HCT116 (cell line): ENCODE results near the gene CRIP2. TPM values are rescaled to one million over a fixed set of nuclear protein-coding genes. Genes with fewer than 3 reads are reported as not detected.

Experiments used
- ATAC-seq: fragments of 200-7000 bp; cut with Tn5 transposase; 2 replicates; pipeline ENCODE4 v1.9.1; 2020; ENCODE audit warnings: mild to moderate bottlenecking, moderate library complexity
- BruUV-seq: library from RNA; stranded (reverse); fragments of 400-500 nt; replicated peaks from 2 replicates; lab custom pipeline; 2021; lab: Mats Ljungman, UMichigan
- CTCF ChIA-PET: fragments of 300-600 bp; sonication (Branson Sonifier 250); formaldehyde crosslinking; loops from one replicate; lab custom pipeline; 2021; ENCODE audit warnings: antibody characterized with exemption; lab: Charles Lee
- POLR2A ChIA-PET: fragments of 300-600, 350-600 bp; sonication (Branson Sonifier 250); formaldehyde crosslinking; loops from one replicate; lab custom pipeline; 2021; ENCODE audit warnings: antibody characterized with exemption; lab: Charles Lee
- RAD21 ChIA-PET, 2 experiments: fragments of 300-600 bp; sonication (Branson Sonifier 250); formaldehyde crosslinking; loops; one replicate each; lab custom pipeline; 2023; ENCODE audit warnings: low total read pairs in 2 of 2; ENCODE audit not compliant: uncharacterized antibody in 2 of 2, unreplicated experiment in 2 of 2, low non-redundant PET in 1 of 2; lab: Charles Lee
- DNase-seq: peaks from one replicate; pipeline ENCODE4 v3.0.0-alpha.2; 2010; ENCODE audit warnings: low read depth, low spot score
- H2AFZ ChIP-seq: fragments of 200-600 bp; shearing (Covaris generic), sonication (generic); 2 replicates; pipeline ENCODE4 v1.6.1; 2017; ENCODE audit warnings: low read depth, mixed run types, mixed read lengths, antibody characterized with exemption, low read length; ENCODE audit not compliant: poor library complexity, severe bottlenecking
- H3K27ac ChIP-seq: 2 replicates; pipeline ENCODE4 v1.5.1; 2012; ENCODE audit warnings: low read depth, low read length
- H3K27me3 ChIP-seq: fragments of 200-600 bp; sonication (generic); 2 replicates; pipeline ENCODE4 v1.6.1; 2016; ENCODE audit warnings: mixed run types, low read length, mixed read lengths; ENCODE audit not compliant: insufficient read depth
- H3K36me3 ChIP-seq, 2 experiments: fragments of 200-500 bp in 1 of 2; fragments of 200-600 bp in 1 of 2; sonication (Bioruptor generic) in 1 of 2; sonication (generic) in 1 of 2; 2 replicates each; pipeline versions ENCODE4 v1.5.1 to v1.6.1; 2014 to 2016; ENCODE audit warnings: low read length in 2 of 2, inconsistent platforms in 1 of 2, mixed read lengths in 1 of 2, mixed run types in 1 of 2; ENCODE audit not compliant: insufficient read depth in 2 of 2, control insufficient read depth in 1 of 2
- H3K4me1 ChIP-seq, 2 experiments: fragments of 200-600 bp in 1 of 2; sonication (generic) in 1 of 2; 2 replicates each; pipeline versions ENCODE4 v1.5.1 to v1.6.1; 2012 to 2017; ENCODE audit warnings: low read length in 2 of 2, inconsistent platforms in 1 of 2, mild to moderate bottlenecking in 1 of 2, mixed read lengths in 1 of 2, mixed run types in 1 of 2, moderate library complexity in 1 of 2; ENCODE audit not compliant: insufficient read depth in 2 of 2, control insufficient read depth in 1 of 2
- H3K4me2 ChIP-seq: fragments of 200-600 bp; sonication (generic); 2 replicates; pipeline ENCODE4 v1.6.1; 2017; ENCODE audit warnings: mixed run types, low read length, mixed read lengths
- H3K4me3 ChIP-seq, 2 experiments: fragments of 200-600 bp in 1 of 2; sonication (generic) in 1 of 2; replicated peaks in 1 of 2; 2 replicates each; pipeline ENCODE4 v1.5.1; 2011 to 2016; ENCODE audit warnings: low read length in 2 of 2, control low read depth in 1 of 2, low read depth in 1 of 2, mild to moderate bottlenecking in 1 of 2, mixed read lengths in 1 of 2, mixed run types in 1 of 2
- H3K79me2 ChIP-seq: fragments of 200-600 bp; sonication (generic); 2 replicates; pipeline ENCODE4 v1.6.1; 2017; ENCODE audit warnings: mild to moderate bottlenecking, mixed run types, low read length, moderate library complexity, mixed read lengths; ENCODE audit not compliant: insufficient read depth
- H3K9ac ChIP-seq: fragments of 200-600 bp; sonication (generic); 2 replicates; pipeline ENCODE4 v1.6.1; 2016; ENCODE audit warnings: low read length, mixed read lengths
- H3K9me2 ChIP-seq: fragments of 200-600 bp; sonication (generic), shearing (Covaris generic); 2 replicates; pipeline ENCODE4 v1.6.1; 2017; ENCODE audit warnings: mixed run types, mild to moderate bottlenecking, moderate library complexity; ENCODE audit not compliant: insufficient read depth
- H3K9me3 ChIP-seq, 2 experiments: fragments of 200-500 bp in 1 of 2; fragments of 200-600 bp in 1 of 2; sonication (Bioruptor generic) in 1 of 2; sonication (generic) in 1 of 2; 2 replicates each; pipeline ENCODE4 v1.6.1; 2014 to 2017; ENCODE audit warnings: low read length in 2 of 2, mixed read lengths in 2 of 2, inconsistent platforms in 1 of 2, low read depth in 1 of 2, mild to moderate bottlenecking in 1 of 2, mixed run types in 1 of 2, moderate library complexity in 1 of 2; ENCODE audit not compliant: control insufficient read depth in 1 of 2, insufficient read depth in 1 of 2
- H4K20me1 ChIP-seq: fragments of 200-600 bp; sonication (generic), shearing (Covaris generic); 2 replicates; pipeline ENCODE4 v1.6.1; 2017; ENCODE audit warnings: mixed run types, mild to moderate bottlenecking, moderate library complexity; ENCODE audit not compliant: insufficient read depth
- ATF3 ChIP-seq: IDR thresholded peaks from 2 replicates; pipeline ENCODE4 v1.6.1; 2012
- CBX3 ChIP-seq: IDR thresholded peaks from 2 replicates; pipeline ENCODE4 v1.6.1; 2012; ENCODE audit warnings: low read depth
- CEBPB ChIP-seq: IDR thresholded peaks from 2 replicates; pipeline ENCODE4 v1.6.1; 2012; ENCODE audit warnings: low read depth
- CTCF ChIP-seq, 3 experiments: fragments of 200-600 bp in 1 of 3; sonication (generic) in 1 of 3; IDR thresholded peaks in 2 of 3; conservative IDR thresholded peaks in 1 of 3; 2 replicates each; pipeline ENCODE4 v1.5.1; 2012 to 2017; ENCODE audit warnings: low read depth in 2 of 3, low read length in 2 of 3, antibody characterized with exemption in 1 of 3, borderline replicate concordance in 1 of 3, control low read depth in 1 of 3, mild to moderate bottlenecking in 1 of 3, mixed read lengths in 1 of 3, mixed run types in 1 of 3, moderate library complexity in 1 of 3; ENCODE audit not compliant: insufficient read depth in 1 of 3
- FOSL1 ChIP-seq: IDR thresholded peaks from 2 replicates; pipeline ENCODE4 v1.6.1; 2012; ENCODE audit warnings: low read depth
- JUND ChIP-seq: IDR thresholded peaks from 2 replicates; pipeline ENCODE4 v1.6.1; 2012
- MAX ChIP-seq: IDR thresholded peaks from 2 replicates; pipeline ENCODE4 v1.6.1; 2012
- REST ChIP-seq: IDR thresholded peaks from 2 replicates; pipeline ENCODE4 v1.6.1; 2012; ENCODE audit warnings: low read depth
- SIN3A ChIP-seq: IDR thresholded peaks from 2 replicates; pipeline ENCODE4 v1.6.1; 2012; ENCODE audit warnings: low read depth
- SRF ChIP-seq: IDR thresholded peaks from 2 replicates; pipeline ENCODE4 v1.6.1; 2012; ENCODE audit warnings: low read depth
- YY1 ChIP-seq: IDR thresholded peaks from 2 replicates; pipeline ENCODE4 v1.6.1; 2011; ENCODE audit warnings: low read length, low read depth, moderate library complexity, mild to moderate bottlenecking; ENCODE audit not compliant: insufficient replicate concordance; ENCODE audit errors: extremely low read depth
- ZBTB33 ChIP-seq: IDR thresholded peaks from 2 replicates; pipeline ENCODE4 v1.6.1; 2011; ENCODE audit warnings: mild to moderate bottlenecking, low read length, moderate library complexity; ENCODE audit not compliant: insufficient replicate concordance; ENCODE audit errors: extremely low read depth
- ZFX ChIP-seq: fragments of 450-650 bp; IDR thresholded peaks from 2 replicates; pipeline ENCODE4 v1.6.1; 2017
- ZNF274 ChIP-seq: fragments of 200-500 bp; sonication (Bioruptor generic); IDR thresholded peaks from 2 replicates; pipeline ENCODE4 v1.6.1; 2014; ENCODE audit warnings: mild to moderate bottlenecking, low read depth, low read length, inconsistent platforms
- intact Hi-C: fragments of 100-400 bp; cut with micrococcal nuclease; formaldehyde crosslinking; loops from 2 replicates; pipeline ENCODE4 v1.10.0; 2022
- total RNA-seq: library from RNA; stranded (reverse); gene quantifications from one replicate; pipeline ENCODE4 v1.2.1, GENCODE V29; 2021; ENCODE audit not compliant: unreplicated experiment

CRIP2 gene
- total RNA-seq, 1 experiment from 2014 or later = 31.1 TPM

GRCh38 chr14:105440554-105440900, 34.1 kb upstream of the CRIP2 start:
- CTCF ChIA-PET = no interaction called here
- no peaks in the 10 kb centered on the region for H3K27me3 ChIP-seq
- H4K20me1 ChIP-seq = peaks cover 5% of the 10 kb centered on the region; the same call in 1 of the 2 replicates
- DNase-seq = no peak
- no peaks in the 10 kb centered on the region for H3K9me2 ChIP-seq
- peaks cover 6 to 12% of the 10 kb centered on the region in 2 experiments; a peak in 2 of 4 replicates for H3K36me3 ChIP-seq
- no peak for ATAC-seq
- POLR2A ChIA-PET = no interaction called here
- no peak overlapping the region for H2AFZ ChIP-seq
- intact Hi-C loops = no loop called here
- TF ChIP-seq CTCF (IDR thresholded peaks at IDR 0.05 in 2 of 3, conservative IDR thresholded peaks at IDR 0.05 in 1 of 3; ENCODE audit: borderline replicate concordance in 1 of 3, insufficient read depth in 1 of 3, low read depth in 2 of 3, low read length in 2 of 3) = no peak
- no peak for TF ChIP-seq ZNF274
- no peak for TF ChIP-seq ATF3
- TF ChIP-seq SRF = no peak
- TF ChIP-seq REST = no peak
- TF ChIP-seq ZFX = no peak
- TF ChIP-seq MAX = no peak
- no peak for TF ChIP-seq CBX3
- TF ChIP-seq SIN3A = no peak
- TF ChIP-seq ZBTB33 = no peak
- TF ChIP-seq JUND = no peak
- no peak for TF ChIP-seq FOSL1
- TF ChIP-seq CEBPB = no peak
- no peak for TF ChIP-seq YY1
- TF ChIP-seq, all 23 proteins: peak for 0
- BruUV-seq = no TSS peak
- Histone ChIP-seq H3K4me3 (no peak overlapping the region), H3K4me1 (no peaks in the 10 kb centered on the region), H3K9me3 (no peaks in the 10 kb centered on the region), H3K27ac (no peak overlapping the region), H3K4me2 (no peak overlapping the region), H3K79me2 (peaks cover 47% of the 10 kb centered on the region), H3K9ac (no peak overlapping the region)
- RAD21 ChIA-PET = no interaction called here
